HG02943 (cell line): Measurements from ENCODE around the gene CDK11A.
"Not testable (repeated sequence)": the region's sequence is repeated elsewhere in the genome, so short reads cannot be mapped to it uniquely, and the experiment has no call there.

ENCODE experiments used
- ATAC-seq: cut with Tn5 transposase; IDR thresholded peaks from one replicate; pipeline ENCODE4 v1.9.1; 2021; ENCODE audit warnings: mild to moderate bottlenecking, low read depth, moderate library complexity; ENCODE audit not compliant: unreplicated experiment

The CDK11A gene

GRCh38 chr1:1727131-1727651 is 3.0 kb upstream of the CDK11A start:
- ATAC-seq = not testable (repeated sequence)

GRCh38 chr1:1726088-1726487 is 1.9 kb upstream of the CDK11A start:
- not testable (repeated sequence) for ATAC-seq

GRCh38 chr1:1721201-1721600 is 3.0 kb downstream of the CDK11A start:
- no peak for ATAC-seq

GRCh38 chr1:1715109-1715883 is 8.9 kb downstream of the CDK11A start:
- not testable (repeated sequence) for ATAC-seq

GRCh38 chr1:1707897-1708296 is 16.3 kb downstream of the CDK11A start:
- ATAC-seq = not testable (repeated sequence)

GRCh38 chr1:1707241-1707640 is 16.9 kb downstream of the CDK11A start:
- not testable (repeated sequence) for ATAC-seq

GRCh38 chr1:1705623-1706022 is 18.5 kb downstream of the CDK11A start:
- not testable (repeated sequence) for ATAC-seq

GRCh38 chr1:1704284-1704957 is 19.7 kb downstream of the CDK11A start:
- not testable (repeated sequence) for ATAC-seq

GRCh38 chr1:1703796-1704195 is 20.4 kb downstream of the CDK11A start:
- ATAC-seq = no peak

GRCh38 chr1:1702506-1702905 is 21.7 kb downstream of the CDK11A start:
- ATAC-seq = not testable (repeated sequence)

GRCh38 chr1:1700557-1700956 is 23.6 kb downstream of the CDK11A start:
- ATAC-seq = not testable (repeated sequence)

- not testable (repeated sequence) for ATAC-seq
Observed at GRCh38 chr1:1700067-1700466, 24.1 kb downstream of the CDK11A start.

- not testable (repeated sequence) for ATAC-seq
Observed at GRCh38 chr1:1699061-1699460, 25.1 kb downstream of the CDK11A start.

GRCh38 chr1:1697358-1698183 is 26.6 kb downstream of the CDK11A start:
- ATAC-seq = not testable (repeated sequence)

- not testable (repeated sequence) for ATAC-seq
Observed at GRCh38 chr1:1696431-1697357, 27.5 kb downstream of the CDK11A start.

- peak; percentile 76 for ATAC-seq
Observed at GRCh38 chr1:1692714-1693647, 31.2 kb downstream of the CDK11A start, which contains the start of gene SLC35E2B. Gene SLC35E2B (minus strand): TSS chr1:1692795. CDS start chr1:1676699, 16,096 bp downstream.

GRCh38 chr1:1692324-1692713 is 31.8 kb downstream of the CDK11A start:
- ATAC-seq = peak; percentile 47

- not testable (repeated sequence) for ATAC-seq
Observed at GRCh38 chr1:1691443-1691842, 32.7 kb downstream of the CDK11A start.
